Stimulated activated naive CD8-positive, alpha-beta T cell treated with anti-CD3 and anti-CD28 coated beads, Interleukin-15, Interleukin-2, amounts not matched to agents 100 ng/mL and 50 ng/mL, for 24 hours (primary cell): ENCODE data around the gene CMPK1.
"Not testable (repeated sequence)": the region's sequence is repeated elsewhere in the genome, so short reads cannot be mapped to it uniquely, and the experiment has no call there.

Experiments used
- H3K27ac Mint-ChIP-seq: one replicate; pipeline ENCODE4 v1.8.0; 2021; ENCODE audit warnings: mild to moderate bottlenecking, mixed read lengths
- H3K27me3 Mint-ChIP-seq: one replicate; pipeline ENCODE4 v1.8.0; 2021; ENCODE audit warnings: mixed read lengths
- H3K36me3 Mint-ChIP-seq: one replicate; pipeline ENCODE4 v1.8.0; 2021; ENCODE audit warnings: low read depth, mixed read lengths
- H3K4me1 Mint-ChIP-seq: one replicate; pipeline ENCODE4 v1.8.0; 2021; ENCODE audit warnings: low read depth, mixed read lengths
- H3K4me3 Mint-ChIP-seq: one replicate; pipeline ENCODE4 v1.8.0; 2021; ENCODE audit warnings: mild to moderate bottlenecking, mixed read lengths
- H3K9me3 Mint-ChIP-seq: one replicate; pipeline ENCODE4 v1.8.0; 2021; ENCODE audit warnings: mixed read lengths

Gene CMPK1

DNA sequence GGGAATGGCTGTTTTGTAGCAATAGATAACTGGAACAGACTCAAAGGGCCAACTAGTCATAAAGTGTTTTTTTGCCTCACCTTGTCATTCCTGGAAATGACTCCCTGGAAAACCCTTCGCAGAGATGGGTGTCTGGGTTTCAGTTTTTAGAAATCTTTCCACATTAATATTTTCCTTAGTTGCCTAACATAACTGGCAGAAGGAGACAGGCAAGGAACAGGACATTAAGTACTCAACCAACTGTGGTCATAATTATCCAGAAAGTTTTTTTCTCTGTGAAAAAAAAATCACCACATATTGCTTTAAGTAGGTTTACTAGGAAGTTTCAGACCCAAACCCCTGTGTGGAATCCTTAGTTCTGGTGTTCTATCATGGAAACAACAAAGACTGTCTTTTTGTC lies 3.4 kb upstream of the CMPK1 start:
- Mint-ChIP-seq H3K27ac (no peak overlapping the region), H3K4me1 (peaks cover 13% of the 10 kb centered on the region), H3K4me3 (no peak overlapping the region), H3K27me3 (no peaks in the 10 kb centered on the region), H3K36me3 (no peaks in the 10 kb centered on the region), H3K9me3 (no peaks in the 10 kb centered on the region)

DNA sequence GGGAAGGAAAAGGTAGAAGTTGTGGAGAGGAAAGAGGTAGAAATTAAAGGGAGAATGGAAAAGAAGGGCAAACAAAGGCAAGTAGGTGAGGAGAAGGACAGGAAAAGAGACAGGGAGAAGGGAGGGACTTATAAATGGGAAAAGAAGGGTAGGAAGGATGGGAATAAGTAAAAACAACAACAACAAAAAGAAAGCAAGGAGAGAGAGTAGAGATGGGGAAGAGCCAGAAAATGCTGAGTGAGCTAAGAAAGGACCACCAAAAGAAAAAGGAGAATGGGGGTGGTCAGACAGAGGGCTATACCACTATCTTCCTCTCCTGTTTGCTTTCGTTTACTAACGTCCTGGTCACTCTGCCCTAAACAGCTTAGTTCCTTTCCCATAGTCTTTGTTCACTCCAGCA lies 1.7 kb upstream of the CMPK1 start:
- H3K4me3 Mint-ChIP-seq, result no peak overlapping the region

DNA sequence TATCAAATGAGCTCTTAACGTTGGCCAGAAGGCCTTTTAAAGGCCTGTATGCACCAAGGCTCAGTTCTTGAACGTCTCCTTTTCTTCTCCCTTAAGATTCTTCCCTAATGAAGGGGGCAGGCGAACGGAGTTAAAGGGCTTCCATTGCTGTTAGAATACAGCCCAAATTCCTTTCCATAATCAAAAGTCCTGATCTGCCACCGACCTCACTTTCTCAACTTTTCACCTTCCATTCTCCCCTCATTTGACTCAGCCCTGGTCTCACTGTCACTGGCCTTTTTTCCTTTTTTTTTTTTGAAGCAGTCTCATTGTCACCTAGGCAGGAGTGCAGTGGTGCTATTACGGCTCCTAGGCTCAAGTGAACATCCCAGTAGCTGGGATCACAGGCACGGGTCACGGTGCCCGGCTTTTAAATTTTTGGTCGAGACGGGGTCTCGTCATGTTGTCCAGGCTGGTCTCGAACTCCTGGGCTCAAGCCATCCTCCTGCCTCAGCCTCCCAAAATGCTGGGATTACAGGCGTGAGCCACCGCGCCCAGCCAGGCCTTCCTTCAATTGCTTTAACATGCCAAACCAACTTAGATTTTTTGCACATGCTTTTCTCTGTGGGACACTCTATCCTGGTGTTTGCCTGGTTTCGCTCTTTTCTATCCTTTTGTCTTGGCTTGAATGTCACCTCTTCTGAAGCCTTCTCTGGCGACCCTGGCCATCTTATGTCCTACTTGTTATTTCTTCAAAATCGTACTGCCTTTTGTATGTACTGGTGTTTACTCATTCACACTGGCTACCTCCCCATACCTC lies 612 bp upstream of the CMPK1 start:
- Mint-ChIP-seq H3K4me1 (peaks cover 20% of the 10 kb centered on the region), H3K9me3 (no peaks in the 10 kb centered on the region), H3K4me3 (no peak overlapping the region), H3K36me3 (no peaks in the 10 kb centered on the region), H3K27me3 (no peaks in the 10 kb centered on the region), H3K27ac (no peak overlapping the region)

More for the DNA sequence above, 1.7 kb upstream of the CMPK1 start:
- no peaks in the 10 kb centered on the region for H3K9me3 Mint-ChIP-seq
- H3K27ac Mint-ChIP-seq, result peak overlapping the region; percentile 53
- H3K27me3 Mint-ChIP-seq, result no peaks in the 10 kb centered on the region
- H3K4me1 Mint-ChIP-seq, result peaks cover 19% of the 10 kb centered on the region
- no peaks in the 10 kb centered on the region for H3K36me3 Mint-ChIP-seq

DNA sequence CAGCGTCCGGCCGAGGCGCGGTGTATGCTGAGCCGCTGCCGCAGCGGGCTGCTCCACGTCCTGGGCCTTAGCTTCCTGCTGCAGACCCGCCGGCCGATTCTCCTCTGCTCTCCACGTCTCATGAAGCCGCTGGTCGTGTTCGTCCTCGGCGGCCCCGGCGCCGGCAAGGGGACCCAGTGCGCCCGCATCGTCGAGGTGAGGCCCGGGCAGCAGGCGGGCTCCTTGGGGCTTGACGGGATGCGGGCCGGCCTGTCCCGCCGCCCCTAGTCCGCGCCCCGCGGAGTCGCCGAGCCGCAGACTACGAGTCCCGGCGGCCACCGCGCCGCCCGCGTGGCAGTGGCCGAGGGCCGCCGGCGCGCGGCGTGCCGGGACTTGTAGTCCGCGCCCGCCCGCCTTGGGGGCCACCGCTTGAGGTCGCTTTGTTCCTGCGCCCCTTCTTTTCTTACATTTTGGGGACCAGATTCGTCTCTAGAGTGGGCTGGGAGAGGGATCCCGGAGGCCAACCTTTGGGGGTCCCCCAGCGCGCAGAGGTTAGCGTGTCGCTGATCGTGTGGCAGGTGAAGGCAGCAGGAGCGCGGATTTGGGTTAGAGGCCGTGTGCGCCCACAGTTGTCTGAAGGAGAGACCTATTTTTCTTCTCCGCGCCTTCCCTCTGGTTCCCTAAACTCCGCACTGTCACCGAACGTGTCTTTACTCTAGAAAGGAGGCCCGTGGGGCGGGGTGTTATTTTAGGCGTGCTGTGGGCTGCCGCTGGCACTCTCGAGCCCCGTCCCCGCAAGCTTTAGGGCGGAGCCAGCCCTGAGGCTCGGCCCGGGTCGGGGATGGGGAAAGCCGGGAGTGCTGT lies 553 bp downstream of the CMPK1 start:
- H3K27me3 Mint-ChIP-seq, result no peaks in the 10 kb centered on the region
- no peaks in the 10 kb centered on the region for H3K9me3 Mint-ChIP-seq
- peaks cover 23% of the 10 kb centered on the region for H3K4me1 Mint-ChIP-seq
- no peaks in the 10 kb centered on the region for H3K36me3 Mint-ChIP-seq
- no peak overlapping the region for H3K4me3 Mint-ChIP-seq
- H3K27ac Mint-ChIP-seq, result peak overlapping the region; percentile 98

DNA sequence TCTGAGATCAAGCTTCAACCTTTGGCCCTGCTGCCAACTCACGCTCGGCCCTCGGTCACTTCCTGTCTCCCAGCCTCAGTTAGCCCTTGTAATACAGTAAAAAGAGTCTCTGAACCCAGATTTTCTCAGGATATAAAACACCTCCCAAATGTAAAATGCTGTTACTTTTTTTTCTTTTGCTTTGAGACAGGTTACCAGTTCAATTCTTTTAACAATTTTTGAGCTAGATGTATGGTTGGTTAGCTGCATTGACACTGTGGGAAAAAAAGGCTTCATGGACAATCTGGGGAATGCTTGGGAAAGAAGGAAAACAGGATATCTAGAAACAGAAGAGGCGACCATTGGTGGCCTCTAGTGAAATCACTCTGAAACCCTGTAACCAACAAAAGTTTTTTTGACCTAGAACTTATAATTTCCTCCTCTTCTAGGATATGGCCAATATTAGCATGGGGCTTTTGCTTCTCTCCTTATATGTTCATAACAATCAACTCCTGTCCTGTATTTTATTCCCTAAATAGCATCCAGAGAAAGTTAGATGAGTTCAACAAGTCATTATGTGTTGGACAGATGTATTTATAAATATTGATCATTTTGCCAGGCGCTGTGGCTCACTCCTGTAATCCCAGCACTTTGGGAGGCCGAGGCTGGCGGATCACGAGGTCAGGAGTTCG lies 1.3 kb downstream of the CMPK1 start:
- peak overlapping the region; percentile 98 for H3K27ac Mint-ChIP-seq
- H3K4me3 Mint-ChIP-seq, result no peak overlapping the region
- no peaks in the 10 kb centered on the region for H3K27me3 Mint-ChIP-seq
- no peaks in the 10 kb centered on the region for H3K36me3 Mint-ChIP-seq
- peaks cover 23% of the 10 kb centered on the region for H3K4me1 Mint-ChIP-seq
- no peaks in the 10 kb centered on the region for H3K9me3 Mint-ChIP-seq

DNA sequence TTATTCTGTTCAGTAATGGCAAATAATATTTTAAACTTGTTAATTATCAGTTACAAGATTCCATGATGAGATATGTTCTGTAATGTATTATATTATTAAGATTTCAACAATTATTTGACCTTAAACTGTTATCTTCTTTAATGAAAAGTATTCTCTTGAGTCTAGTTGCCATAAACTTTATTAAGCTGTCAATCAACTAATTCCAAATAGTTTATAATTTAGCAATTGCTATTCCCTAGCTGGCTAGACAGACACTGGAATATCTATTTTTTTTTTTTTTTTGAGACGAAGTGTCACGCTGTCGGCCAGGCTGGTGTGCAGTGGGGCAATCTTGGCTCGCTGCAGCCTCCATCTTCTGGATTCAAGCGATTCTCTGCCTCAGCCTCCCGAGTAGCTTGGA lies 3.8 kb downstream of the CMPK1 start:
- no peaks in the 10 kb centered on the region for H3K27me3 Mint-ChIP-seq
- no peaks in the 10 kb centered on the region for H3K9me3 Mint-ChIP-seq
- H3K4me1 Mint-ChIP-seq, result peaks cover 21% of the 10 kb centered on the region
- no peak overlapping the region for H3K27ac Mint-ChIP-seq
- H3K4me3 Mint-ChIP-seq, result no peak overlapping the region
- H3K36me3 Mint-ChIP-seq, result peaks cover 11% of the 10 kb centered on the region

DNA sequence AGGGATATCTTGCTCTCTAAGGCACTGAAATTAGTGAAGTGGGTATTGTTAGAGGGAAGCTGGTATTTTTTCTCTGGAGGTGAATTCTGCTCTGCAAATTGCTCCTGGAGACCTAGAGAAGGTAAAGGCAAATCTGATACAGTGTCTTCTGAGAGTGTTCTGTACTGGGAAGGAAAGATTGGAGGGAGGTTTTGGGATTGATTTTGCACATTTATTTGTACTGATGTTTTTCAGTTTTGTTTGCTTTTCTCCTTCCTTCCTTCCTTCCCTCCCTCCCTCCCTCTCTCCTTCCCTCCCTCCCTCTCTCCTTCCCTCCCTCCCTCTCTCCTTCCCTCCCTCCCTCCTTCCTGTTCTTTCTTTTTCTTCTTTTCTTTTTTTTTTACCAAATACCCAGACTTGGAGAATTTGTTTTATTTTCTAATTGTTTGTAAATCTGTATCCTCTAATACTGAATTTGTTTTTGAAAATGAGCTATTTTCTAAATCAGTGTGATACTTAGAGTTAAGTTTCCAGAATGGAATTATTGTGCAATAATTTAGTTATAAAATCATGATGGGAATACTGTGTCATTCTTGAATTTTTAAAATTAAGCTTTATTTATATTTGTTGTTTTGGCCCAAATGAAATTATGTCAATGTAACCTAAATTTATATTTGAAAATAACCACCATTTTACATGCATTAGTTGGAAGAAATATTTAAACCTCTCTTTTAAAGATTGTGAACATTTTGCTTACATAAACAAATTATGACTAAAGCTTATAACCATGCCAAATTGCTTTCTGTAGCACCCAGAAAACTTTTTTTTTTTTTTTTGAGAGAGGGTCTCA lies 4.9 kb downstream of the CMPK1 start:
- peaks cover 21% of the 10 kb centered on the region for H3K4me1 Mint-ChIP-seq
- H3K9me3 Mint-ChIP-seq, result no peaks in the 10 kb centered on the region
- H3K27me3 Mint-ChIP-seq, result no peaks in the 10 kb centered on the region
- H3K36me3 Mint-ChIP-seq, result peaks cover 13% of the 10 kb centered on the region
- H3K4me3 Mint-ChIP-seq, result no peak overlapping the region
- H3K27ac Mint-ChIP-seq, result no peak overlapping the region

DNA sequence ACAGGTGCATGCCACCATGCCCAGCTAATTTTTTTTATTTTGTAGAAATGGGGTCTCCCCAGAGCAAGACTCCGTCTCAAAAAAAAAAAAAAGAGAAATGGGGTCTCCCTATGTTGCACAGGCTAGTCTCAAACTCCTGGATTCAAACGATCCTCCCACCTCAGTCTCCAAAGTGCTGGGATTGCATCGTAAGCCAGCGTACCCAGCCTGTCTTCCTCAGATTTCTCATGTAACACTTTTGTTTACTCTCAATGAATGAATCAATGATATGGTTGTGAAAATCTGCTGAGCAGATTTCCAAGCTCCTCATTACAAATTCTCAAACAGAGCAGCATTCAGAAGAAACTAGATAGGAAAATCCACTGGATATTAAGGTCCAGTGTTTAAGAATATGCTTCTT lies 6.6 kb downstream of the CMPK1 start:
- Mint-ChIP-seq H3K4me1 (peaks cover 14% of the 10 kb centered on the region), H3K9me3 (no peaks in the 10 kb centered on the region), H3K36me3 (peaks cover 19% of the 10 kb centered on the region), H3K4me3 (no peak overlapping the region), H3K27me3 (no peaks in the 10 kb centered on the region), H3K27ac (no peak overlapping the region)

DNA sequence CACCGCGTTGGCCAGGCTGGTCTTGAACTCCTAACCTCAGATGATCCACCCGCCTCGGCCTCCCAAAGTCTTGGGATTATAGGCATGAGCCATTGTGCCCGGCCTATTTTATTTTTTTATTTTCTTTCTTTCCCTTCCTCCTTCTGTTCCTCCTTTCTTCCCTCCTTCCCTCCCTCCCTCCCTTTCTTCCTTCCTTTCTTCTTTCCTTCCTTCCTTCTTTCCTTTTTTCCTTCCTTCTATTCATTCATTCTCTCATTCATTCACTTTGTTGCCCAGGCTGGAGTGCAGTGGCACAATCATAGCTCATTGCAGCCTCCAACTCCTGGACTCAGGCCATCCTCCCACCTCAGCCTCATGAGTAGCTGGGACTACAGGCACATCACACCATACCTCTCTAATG lies 13.4 kb downstream of the CMPK1 start:
- H3K4me3 Mint-ChIP-seq, H3K27ac Mint-ChIP-seq, H3K9me3 Mint-ChIP-seq, H3K27me3 Mint-ChIP-seq: not testable (repeated sequence)
- Mint-ChIP-seq H3K4me1 (peaks cover 23% of the 10 kb centered on the region), H3K36me3 (peaks cover 46% of the 10 kb centered on the region)

DNA sequence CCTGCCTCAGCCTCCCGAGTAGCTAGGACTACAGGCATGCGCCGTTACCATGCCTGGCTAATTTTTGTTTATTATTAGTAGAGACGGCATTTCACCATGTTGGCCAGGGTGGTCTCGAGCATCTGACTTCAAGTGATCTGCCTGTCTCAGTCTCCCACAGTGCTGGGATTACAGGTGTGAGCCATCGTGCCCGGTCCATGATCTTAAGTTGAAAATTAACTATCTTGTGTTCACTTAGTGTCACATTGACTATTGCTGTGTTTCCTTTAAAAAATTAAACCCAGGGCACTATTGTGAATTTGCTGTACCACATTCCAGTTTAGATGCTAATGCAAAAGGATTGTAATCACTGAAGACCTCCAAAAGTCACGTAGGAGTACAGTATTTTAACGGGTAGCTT lies 14.1 kb downstream of the CMPK1 start:
- H3K4me1 Mint-ChIP-seq, result peaks cover 28% of the 10 kb centered on the region
- no peak overlapping the region for H3K4me3 Mint-ChIP-seq
- H3K9me3 Mint-ChIP-seq, result peaks cover 4% of the 10 kb centered on the region
- H3K27me3 Mint-ChIP-seq, result no peaks in the 10 kb centered on the region
- H3K36me3 Mint-ChIP-seq, result peaks cover 46% of the 10 kb centered on the region
- no peak overlapping the region for H3K27ac Mint-ChIP-seq

DNA sequence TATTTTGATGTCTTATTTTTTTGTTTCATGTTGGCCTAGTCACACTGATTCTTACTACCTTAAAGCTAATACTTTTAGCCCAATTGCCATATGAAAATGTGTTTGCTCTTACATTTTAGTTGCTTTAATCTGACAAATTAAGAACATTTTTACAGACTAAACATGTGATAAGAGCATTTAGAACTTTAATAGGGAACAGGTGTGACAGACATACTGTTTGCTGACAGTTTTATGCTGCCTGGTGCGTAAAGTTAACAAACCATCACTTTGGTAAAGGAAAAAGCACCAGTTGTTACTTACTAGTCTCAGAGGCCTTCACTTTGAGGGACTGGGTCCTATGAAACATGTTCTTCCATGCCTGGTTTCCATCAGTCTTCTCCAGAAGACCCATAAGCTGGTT lies 14.7 kb downstream of the CMPK1 start:
- Mint-ChIP-seq H3K4me3 (no peak overlapping the region), H3K27ac (no peak overlapping the region), H3K9me3 (peaks cover 4% of the 10 kb centered on the region), H3K27me3 (no peaks in the 10 kb centered on the region), H3K4me1 (peaks cover 31% of the 10 kb centered on the region), H3K36me3 (peaks cover 46% of the 10 kb centered on the region)

DNA sequence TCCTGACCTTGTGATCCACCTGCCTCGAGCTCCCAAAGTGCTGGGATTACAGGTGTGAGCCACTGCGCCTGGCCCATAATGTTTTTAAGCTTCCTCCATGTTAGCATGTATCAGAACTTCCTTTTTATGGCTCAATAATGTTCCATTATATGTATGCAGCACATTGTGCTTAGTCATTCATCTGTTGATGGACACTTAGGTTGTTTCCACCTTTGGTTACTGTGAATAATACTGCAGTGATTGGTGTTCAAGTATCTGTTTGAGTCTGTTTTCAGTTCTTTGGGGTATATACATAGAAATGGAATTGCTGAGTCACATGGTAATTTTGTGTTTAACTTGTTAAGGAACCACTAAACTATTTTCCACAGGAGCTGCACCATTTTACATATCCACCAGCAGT lies 17.7 kb downstream of the CMPK1 start:
- Mint-ChIP-seq H3K9me3 (peaks cover 4% of the 10 kb centered on the region), H3K4me1 (peaks cover 32% of the 10 kb centered on the region), H3K36me3 (peaks cover 34% of the 10 kb centered on the region), H3K27me3 (no peaks in the 10 kb centered on the region), H3K27ac (peak overlapping the region; percentile 86), H3K4me3 (peak overlapping the region; percentile 24)

DNA sequence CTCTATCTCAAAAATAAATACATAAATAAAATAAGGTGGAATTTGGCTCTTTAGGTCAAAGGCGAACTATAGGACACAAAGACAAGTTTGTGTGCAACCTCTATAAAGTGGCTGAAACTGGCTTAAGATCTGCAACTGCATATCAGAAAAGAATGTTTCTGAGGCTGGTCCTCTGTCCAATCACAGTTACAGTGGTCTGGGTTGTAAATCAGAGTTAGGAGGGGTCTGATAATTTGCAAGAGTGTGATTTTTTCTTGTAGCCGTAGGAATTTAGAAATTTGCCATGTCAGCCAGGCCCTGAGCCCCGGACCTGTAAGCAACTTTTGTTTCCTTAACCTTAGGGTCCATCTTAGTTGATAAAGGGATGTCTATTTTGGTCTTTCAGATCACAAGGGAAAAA lies 27.8 kb downstream of the CMPK1 start:
- no peak overlapping the region for H3K4me3 Mint-ChIP-seq

DNA sequence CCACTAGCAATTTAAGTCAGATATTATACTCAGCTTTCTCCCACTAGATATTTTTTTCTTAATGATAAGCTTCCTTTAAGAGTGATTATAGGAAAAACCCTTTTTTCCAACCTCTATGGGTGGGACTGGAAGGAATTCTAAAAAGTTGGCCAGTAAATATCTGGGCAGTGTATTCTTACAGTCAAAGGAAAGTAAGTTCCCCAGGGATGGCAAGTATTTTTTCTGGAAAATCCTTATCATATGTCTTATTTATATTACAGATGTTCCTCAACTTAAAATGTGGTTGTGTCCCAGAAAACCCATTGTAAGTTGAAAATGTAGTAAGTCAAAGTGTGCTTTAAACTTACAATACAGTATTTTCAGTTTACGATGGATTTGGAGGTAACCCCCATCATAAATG lies 29.2 kb downstream of the CMPK1 start:
- Mint-ChIP-seq H3K4me3 (no peak overlapping the region), H3K4me1 (peaks cover 4% of the 10 kb centered on the region), H3K27me3 (no peaks in the 10 kb centered on the region), H3K36me3 (no peaks in the 10 kb centered on the region), H3K9me3 (no peaks in the 10 kb centered on the region), H3K27ac (no peak overlapping the region)

More for the DNA sequence above, 27.8 kb downstream of the CMPK1 start:
- no peaks in the 10 kb centered on the region for H3K9me3 Mint-ChIP-seq
- no peaks in the 10 kb centered on the region for H3K36me3 Mint-ChIP-seq
- H3K27me3 Mint-ChIP-seq, result no peaks in the 10 kb centered on the region
- peaks cover 4% of the 10 kb centered on the region for H3K4me1 Mint-ChIP-seq
- no peak overlapping the region for H3K27ac Mint-ChIP-seq
